Esophagus squamous epithelium (tissue), 4 donors: ENCODE results near the gene SLC16A7.

ENCODE experiments used
- CTCF ChIP-seq, 6 experiments: fragments of 450-650 bp in 4 of 6; fragments of 200-600 bp in 2 of 6; sonication (generic) in 2 of 6; IDR thresholded peaks; one replicate each; pipeline ENCODE4 v1.5.1; 2016 to 2019; ENCODE audit warnings: antibody characterized with exemption in 6 of 6, mild to moderate bottlenecking in 4 of 6, moderate library complexity in 4 of 6
- POLR2A ChIP-seq, 4 donors: fragments of 450-650 bp; IDR thresholded peaks; one replicate each; pipeline ENCODE4 v1.6.1; 2017; ENCODE audit warnings: antibody characterized with exemption in 4 of 4, mild to moderate bottlenecking in 4 of 4, moderate library complexity in 3 of 4

DNA sequence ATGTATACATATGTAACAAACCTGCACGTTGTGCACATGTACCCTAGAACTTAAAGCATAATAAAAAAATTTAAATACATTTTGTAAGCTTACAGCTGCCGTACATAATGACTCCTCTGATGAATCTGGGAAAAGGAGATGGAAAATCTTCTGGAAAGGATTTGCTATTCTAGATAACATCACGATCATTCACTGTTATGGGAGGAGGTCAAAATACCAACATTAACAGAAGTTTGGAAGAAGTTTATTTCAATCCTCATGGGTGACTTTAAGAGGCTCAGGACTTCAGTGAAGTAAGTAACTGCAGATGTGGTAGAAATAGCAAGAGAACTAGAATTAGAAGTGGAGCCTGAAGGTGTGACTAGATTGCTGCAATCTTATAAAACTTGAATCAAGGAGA is 172.2 kb downstream of the SLC16A7 start:
- TF ChIP-seq CTCF (IDR thresholded peaks at IDR 0.05) (no peak), POLR2A (IDR thresholded peaks at IDR 0.05) (no peak)
